Eye (tissue), 1 donor: ENCODE data around the gene MET.
"Not testable (repeated sequence)": the region's sequence is repeated elsewhere in the genome, so short reads cannot be mapped to it uniquely, and the experiment has no call there.

Experiments used
- DNase-seq: peaks from one replicate; pipeline ENCODE4 v3.0.0-alpha.2; 2015

MET gene

DNA sequence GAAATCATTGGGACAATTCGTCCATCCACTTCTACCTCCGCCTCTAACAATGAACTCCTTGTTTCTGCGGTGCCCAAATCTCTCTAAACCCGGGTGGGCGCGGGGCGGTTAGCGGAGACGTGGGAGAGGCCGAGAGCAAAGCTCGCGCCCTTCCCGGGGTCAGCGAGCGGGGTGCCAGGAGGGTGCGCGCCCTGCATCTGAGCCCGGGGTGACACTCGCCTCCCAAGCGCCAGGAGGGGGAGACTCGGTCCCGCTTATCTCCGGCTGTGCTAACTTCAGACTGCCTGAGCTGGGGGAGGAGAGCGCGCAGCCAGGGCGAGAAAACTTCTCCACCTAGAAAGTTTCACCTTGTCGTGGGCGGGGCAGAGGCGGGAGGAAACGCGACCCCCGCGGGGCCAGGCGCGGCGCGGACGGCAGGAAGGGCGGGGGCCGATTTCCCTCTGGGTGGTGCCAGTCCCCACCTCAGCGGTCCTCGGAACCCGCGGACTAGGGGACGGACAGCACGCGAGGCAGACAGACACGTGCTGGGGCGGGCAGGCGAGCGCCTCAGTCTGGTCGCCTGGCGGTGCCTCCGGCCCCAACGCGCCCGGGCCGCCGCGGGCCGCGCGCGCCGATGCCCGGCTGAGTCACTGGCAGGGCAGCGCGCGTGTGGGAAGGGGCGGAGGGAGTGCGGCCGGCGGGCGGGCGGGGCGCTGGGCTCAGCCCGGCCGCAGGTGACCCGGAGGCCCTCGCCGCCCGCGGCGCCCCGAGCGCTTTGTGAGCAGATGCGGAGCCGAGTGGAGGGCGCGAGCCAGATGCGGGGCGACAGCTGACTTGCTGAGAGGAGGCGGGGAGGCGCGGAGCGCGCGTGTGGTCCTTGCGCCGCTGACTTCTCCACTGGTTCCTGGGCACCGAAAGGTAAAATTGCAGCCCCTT is at the start of gene MET:
TSS of gene MET (plus strand) at position 516 of the 915 bp plus-strand sequence. CDS start 26,889 bp downstream, outside the sequence.
- peak; percentile 87 for DNase-seq

DNA sequence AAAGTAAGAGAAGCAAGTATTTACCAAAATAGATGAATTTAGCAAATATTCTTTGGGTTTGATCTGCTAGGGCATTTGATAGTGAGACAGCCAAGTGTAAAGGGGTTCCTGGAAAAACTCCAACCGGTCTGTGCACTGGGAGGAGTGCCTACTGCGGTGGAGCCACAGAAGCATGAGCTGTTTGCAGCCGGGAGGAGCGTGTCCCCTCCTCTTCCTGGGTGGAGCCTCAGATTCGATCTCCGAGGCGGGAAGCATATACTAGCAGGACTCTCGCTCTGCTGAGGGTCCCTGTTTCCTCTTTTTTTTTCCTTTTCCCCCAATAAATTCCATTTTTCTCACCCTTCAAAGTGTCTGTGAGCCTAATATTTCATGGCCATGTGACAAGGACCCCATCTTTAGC is 45.1 kb upstream of the MET start:
- DNase-seq: no peak

DNA sequence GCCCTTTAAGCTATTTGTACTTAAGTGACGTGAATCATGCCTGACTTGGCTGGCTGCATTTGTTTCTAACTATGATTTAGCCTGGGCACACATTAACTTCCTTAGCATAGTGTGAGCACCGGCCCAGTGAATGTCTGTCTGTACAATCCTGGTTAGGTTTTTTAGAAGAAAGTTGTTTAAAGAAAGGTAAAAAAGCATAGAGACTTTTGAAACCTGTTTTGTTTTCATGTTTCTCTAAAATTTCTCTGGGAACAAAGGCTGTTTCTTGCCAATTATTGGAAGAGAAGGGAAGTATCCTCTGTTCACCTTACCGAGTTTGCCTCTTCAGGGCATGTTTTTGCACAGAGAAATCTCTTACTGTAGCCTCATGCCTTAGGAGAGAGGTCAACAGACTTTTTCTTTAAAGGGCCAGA is 42.9 kb upstream of the MET start:
- DNase-seq: no peak

DNA sequence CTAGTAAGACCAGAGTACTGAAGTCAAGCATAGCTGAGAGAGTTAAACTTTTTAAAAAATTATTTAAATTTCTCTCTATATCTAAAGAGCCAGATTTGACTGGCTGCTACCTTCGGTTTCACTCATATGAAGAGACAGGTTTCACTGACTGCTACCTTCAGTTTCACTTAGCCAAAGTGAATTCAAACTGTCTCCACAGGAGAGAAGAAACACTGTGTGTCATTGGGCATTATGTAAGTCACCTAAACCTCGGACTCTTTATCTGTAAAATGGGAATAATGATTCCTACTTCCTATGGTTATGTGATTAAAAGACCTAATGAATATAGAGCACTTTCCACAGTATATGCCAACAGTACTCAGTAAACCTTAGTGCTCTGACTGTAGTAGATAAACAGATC is 41.6 kb upstream of the MET start:
- no peak for DNase-seq

DNA sequence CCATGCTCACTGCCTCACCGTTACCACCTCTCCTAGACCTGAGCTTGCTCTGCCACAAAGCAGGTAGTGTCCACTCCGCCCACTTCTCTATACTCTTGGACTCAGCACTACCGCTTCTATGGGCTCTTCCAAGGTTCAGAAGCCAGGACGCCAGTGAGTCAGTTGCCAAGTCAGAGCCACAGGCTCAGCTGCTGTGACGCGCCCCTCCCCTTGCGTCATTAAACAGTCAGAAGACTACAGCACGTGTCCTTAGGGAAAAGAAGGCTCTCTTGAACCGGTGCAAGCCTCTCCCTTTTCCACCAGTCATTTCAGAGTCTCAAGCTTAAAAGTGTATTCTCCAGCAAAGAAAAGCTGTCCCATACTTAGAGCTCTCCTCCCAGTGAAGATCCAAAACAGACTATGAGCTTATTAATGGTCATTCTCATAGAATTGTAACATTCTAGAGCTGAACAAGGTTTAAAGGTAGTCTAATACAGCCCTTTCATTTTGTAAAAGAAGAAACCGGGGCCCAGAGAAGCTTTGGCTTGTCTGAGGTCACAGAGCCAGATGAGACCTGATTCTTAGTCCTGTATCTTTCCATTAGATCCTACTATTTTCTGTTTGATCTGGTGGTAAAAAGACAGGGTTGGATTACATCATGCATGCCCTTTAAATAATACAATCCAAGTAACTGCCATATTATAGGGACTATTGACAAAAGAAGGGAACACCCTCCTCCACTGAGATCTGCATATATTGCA is 40.9 kb upstream of the MET start:
- DNase-seq: peak; percentile 58

DNA sequence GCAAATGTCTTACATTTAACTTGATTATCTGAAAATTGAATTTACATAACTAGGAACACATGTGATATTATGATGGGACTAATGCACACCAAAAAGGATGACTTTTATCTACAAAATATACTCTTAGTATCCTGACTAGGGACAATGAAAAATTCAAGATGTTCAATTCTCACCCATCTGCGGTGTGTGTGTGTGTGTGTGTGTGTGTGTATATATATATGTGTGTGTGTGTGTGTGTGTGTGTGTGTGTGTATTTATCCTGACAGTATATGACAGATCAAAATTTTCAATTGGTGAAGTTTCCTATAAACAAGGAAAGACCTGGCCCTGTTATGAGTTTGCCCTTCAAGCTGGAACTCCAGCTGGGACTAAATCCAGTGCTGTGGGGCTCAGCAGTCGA is 40.3 kb upstream of the MET start:
- DNase-seq: no peak

DNA sequence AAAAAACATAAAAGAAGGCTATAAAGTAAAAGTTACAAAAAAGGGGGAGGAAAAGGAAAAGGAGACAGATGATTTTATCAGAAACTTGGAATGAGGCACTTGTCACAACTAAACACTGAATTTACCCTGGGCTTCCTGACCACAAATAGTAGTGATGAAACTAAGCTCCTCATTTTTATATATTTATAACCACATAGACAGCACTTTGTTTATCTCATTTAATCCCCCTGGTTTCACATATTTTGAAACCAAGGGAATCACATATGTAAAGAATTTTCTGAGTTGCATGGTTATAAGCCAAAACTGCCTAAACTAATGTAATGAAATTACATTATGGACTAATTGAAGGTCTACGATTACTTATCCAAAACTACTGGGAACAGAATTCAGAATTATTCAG is 39.6 kb upstream of the MET start:
- no peak for DNase-seq

DNA sequence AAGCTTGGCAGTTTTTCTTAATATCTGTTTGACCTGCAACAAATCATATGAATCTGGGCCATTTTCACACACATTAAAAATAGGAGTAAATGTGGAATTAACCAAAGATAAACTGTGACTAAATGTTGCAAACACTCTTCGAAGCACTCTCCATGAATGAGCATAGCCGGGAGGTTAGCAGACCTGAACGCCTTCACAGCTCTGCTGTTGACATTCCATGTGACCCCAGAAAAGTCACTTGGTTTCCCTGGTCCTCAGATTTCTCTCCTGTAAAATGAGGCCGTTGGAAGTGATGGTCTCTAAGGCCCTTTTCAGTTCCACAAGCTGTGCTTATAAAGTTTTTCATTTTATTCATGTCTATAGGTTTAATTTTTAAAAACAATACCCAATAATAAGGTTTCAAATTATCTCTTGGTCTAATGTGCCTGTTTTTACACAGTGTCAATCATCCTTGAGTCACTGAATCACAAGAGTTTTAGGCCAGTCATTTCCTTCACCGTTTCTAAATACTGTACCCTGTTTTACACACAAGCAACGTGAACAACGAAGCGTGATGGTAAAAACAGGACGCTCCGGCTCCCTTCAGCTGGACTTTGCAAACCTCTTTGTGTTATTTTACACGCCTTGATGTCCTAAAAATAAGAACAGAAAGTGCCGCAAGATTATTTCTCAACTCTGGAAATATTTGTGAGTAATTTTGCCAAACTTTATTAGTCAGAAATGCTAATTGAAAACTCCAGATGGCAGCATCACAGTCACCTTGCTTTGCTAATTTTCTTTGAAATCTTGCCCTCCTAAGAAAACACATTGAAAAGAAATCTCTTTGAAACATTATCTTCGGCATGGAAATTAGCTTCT is 38.6 kb upstream of the MET start:
- DNase-seq: no peak

DNA sequence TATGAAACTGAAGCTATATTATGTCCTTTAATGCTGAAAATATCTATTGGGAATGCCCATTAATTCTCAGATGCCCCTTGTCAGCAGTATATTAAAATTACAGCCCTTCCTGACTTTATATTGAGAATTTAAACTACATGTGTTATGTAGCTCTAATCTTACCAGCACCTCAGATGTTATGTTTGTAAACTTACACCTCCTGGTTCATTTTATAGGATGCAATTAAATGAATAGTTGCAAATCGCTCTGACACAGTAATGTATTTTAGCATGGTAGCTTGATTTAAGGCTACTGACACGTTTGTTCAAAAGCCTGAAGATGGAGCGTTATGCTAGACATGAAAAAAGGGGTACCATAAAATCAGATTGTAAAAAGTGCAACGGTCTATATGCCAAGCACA is 35.0 kb upstream of the MET start:
- no peak for DNase-seq

DNA sequence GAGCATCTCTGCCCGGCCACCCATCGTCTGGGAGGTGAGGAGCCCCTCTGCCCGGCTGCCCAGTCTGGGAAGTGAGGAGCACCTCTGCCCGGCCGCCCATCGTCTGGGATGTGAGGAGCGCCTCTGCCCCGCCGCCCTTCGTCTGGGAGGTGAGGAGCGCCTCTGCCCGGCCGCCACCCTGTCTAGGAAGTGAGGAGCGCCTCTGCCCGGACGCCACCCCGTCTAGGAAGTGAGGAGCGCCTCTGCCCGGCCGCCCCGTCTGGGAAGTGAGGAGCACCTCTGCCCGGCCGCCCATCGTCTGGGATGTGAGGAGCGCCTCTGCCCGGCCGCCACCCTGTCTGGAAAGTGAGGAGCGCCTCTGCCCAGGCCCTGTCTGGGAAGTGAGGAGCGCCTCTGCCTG is 33.4 kb upstream of the MET start:
- DNase-seq: not testable (repeated sequence)

DNA sequence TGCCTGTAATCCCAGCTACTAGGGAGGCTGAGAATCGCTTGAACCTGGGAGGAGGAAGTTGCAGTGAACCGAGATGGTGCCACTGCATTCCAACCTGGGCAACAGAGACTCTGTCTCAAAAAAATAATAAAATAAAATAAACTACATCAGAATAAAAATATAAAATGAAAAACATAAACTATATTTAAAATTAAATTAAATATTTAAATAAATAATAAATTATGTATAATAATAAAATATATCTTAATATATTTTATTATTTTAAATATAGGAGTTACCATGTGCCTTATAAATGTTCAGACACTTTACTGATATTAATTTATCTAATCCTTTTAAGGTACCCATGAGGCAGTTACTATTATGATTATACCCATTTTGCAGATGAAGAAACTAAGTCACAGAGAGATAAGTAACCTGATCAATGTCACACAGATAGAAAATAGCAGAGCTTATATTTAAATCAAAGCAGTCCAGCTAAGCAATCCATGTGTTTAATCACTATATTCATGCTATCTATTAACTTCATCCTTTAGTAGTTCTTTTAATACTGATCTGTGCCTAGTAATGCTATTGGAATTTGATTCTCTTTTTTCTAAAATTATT is 30.3 kb upstream of the MET start:
- DNase-seq: no peak

DNA sequence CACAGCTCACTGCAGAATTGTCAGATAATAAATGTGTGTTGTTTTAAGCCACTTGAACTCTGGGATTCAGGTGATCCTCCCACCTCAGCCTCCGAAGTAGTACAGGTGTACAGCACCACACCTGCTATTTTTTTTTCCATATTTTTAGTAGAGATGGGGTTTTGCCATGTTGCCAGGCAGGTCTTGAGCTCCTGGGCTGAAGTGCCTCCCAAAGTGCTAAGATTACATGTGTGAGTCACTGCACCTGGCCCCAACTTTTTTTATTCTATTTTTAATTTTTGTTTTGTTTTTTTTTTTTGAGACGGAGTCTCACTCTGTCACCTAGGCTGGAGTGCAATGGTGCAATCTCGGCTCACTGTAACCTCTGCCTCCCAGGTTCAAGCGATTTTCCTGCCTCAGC is 28.8 kb upstream of the MET start:
- not testable (repeated sequence) for DNase-seq

DNA sequence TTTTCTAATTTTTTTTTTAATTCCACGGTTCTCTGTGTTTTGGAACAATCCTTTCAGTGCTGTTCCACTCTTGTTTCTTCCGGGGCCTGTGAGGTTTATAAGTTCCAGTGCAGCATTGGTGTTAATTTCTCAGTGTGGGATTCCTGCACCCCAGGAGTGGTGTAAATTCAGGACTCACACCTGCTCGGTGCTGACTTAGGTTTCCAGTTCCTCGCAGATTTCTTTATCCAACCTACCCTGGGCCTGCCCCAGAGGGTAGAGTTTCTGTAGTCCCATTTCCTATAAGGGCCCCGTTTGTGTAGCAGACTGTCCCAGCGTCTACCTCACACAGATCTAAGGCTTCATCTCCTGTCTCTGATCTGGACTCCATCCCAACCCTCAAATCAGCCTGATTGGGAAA is 27.4 kb upstream of the MET start:
- no peak for DNase-seq

DNA sequence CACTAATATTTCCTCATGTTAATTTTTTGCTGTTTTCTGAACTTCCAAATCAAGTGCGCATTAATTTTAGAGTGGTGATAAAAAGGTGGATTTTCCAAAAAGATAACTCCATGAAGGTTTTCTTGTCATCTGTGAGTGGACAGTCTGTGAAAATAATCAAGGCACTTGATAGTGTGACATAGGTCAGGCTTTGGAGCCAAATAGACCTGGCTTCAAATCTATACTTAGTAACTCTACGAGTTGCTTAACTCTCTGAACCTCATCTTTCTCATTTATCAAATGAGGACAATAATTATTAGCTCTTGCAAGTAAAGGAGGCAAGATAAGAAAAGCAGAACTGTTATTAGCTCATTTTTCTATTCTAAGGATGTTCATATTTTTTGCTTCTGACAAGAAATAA is 24.7 kb upstream of the MET start:
- DNase-seq: no peak

DNA sequence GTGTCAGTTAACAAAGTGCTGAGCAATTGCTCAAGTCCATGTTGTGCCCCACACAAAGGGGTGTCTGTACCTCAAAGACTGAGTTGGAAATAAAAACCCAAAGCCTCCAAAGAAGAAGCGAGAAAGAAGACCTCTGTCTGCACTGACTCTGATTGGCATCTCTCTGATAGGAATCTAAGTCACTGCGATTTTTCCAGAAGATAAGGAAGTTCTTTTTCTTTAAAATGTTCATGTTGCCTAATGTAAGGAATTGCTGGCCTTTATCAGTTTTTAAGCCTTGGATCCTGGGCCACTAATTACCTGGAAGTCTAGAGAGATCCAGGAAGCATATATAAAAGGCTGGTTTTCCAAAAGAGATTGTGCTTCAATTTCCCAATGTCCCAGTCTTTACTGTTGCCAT is 24.1 kb upstream of the MET start:
- DNase-seq: no peak

DNA sequence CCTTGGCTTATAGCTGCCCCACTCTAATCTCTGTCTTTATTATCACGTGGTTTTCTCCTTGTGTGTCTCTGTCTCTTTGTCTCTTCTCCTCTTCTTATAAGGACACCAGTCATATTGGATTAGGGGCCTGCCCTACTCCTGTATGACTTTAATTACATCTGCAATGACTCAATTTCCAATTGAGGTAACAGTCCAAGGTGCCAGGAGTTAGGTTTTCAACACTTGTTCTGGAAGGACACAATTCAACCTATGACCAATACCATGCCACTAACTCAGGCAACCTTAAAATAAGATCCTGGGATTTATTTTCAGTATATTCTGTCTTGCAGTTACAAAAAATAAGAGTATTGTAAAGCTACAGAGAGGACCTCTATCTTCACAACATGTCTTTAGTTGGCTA is 21.6 kb upstream of the MET start:
- DNase-seq: no peak

DNA sequence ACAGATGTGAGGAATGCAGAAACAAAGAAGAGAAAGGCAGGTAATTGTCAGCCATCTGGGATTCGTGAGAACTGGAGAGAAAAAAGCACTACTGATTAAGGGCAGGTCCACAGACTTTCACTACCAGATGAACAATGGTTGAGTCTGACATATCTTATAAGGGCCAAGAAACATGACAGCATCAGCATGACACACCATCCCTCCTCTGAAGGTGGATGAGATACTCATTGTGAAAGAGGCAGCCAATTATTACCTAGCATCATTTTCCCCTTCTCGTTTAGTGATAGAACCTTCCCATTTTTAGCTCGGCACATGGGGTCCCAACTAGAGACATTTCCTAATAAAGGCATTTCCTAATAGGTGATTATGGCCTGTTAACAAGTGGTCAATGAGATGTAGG is 19.2 kb upstream of the MET start:
- DNase-seq: no peak

DNA sequence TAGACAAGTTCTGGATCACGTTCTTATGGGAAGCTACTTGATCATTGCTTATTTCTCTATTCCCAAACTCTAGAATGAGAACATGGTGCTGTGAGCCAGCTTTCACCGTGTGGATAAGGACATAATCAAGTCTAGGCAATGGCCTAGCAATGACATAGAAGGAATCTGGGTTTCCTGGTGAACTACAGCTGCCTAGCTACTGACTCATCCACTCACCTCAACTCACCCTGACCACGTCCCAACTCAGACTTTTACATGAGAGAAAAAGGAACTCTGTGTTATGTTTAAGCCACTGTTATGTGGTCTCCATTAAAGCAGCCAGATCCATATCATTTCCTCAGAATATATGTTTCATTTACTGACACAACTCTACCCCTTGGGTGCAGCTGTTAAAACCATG is 18.8 kb upstream of the MET start:
- DNase-seq: no peak

DNA sequence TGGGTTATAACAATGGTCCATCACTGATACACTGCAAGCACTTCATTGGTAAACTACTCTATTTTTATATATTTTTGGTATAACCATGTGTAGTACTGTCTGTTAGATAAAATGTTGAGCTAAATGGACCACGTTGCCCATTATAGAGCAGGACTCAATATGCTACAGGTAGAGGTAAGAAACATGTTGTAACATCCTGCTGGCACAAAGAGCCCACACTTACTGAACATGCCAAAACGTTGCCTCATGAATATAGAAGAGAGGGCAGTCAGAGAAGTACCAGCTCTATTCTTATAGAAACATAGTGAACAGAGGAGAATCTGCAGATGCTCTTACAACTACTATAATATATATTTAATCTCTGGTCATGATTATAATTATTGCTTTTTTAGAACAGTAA is 18.4 kb upstream of the MET start:
- no peak for DNase-seq

DNA sequence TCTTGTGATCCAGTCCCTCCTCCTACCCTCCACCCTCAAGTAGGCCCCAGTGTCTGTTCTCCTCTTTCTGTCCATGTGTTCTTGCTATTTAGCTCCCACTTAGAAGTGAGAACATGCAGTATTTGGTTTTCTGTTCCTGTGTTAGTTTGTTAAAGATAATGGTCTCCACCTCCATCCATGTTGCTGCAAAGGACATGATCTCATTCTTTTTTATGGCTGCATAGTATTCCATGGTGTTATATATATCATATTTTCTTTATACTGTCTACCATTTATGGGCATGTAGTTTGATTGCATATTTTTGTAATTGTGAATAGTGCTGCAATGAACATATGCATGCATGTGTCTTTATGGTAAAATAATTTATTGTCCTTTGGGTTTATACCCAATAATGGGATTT is 12.7 kb upstream of the MET start:
- not testable (repeated sequence) for DNase-seq

DNA sequence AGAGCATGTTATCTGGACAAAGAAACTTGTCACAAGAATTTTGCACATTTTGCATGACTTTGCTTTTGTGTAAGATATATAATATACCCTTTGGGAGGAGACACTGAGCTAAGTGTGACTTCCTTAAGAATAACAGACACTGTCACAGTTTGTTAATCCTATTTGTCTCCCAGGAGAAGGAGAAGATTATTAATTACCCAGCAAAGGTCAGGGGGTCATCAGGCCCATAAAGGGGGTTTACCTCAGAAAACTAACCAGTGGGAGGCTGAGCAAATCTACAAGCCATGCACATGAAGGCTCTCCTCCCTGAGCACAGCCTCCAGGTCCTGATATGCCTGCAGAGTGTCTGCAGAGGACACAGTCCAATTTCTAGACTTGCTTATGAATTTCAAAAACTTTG is 10.1 kb upstream of the MET start:
- DNase-seq: peak; percentile 36

DNA sequence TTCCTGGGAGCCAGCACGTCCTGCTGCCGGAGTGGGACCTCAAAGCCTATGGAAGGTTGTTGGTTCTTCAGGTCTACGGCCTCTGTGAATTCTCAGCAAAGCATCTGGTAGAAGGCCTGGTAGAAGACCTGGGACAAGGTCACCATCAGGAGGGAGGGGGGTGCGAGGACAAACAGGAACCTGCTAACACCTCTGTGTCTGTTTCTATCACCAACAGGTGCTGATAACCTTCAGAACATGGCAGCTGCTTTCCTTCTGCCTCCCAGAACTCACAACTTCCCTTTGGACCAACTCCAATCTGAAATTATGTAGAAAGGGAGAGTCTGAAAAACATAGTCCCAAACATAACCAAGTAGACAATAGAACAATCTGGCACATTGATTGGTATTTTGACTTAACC is 8.3 kb upstream of the MET start:
- DNase-seq: no peak
